Measurements from ENCODE around the gene PCLO.

Gene PCLO, protein sequence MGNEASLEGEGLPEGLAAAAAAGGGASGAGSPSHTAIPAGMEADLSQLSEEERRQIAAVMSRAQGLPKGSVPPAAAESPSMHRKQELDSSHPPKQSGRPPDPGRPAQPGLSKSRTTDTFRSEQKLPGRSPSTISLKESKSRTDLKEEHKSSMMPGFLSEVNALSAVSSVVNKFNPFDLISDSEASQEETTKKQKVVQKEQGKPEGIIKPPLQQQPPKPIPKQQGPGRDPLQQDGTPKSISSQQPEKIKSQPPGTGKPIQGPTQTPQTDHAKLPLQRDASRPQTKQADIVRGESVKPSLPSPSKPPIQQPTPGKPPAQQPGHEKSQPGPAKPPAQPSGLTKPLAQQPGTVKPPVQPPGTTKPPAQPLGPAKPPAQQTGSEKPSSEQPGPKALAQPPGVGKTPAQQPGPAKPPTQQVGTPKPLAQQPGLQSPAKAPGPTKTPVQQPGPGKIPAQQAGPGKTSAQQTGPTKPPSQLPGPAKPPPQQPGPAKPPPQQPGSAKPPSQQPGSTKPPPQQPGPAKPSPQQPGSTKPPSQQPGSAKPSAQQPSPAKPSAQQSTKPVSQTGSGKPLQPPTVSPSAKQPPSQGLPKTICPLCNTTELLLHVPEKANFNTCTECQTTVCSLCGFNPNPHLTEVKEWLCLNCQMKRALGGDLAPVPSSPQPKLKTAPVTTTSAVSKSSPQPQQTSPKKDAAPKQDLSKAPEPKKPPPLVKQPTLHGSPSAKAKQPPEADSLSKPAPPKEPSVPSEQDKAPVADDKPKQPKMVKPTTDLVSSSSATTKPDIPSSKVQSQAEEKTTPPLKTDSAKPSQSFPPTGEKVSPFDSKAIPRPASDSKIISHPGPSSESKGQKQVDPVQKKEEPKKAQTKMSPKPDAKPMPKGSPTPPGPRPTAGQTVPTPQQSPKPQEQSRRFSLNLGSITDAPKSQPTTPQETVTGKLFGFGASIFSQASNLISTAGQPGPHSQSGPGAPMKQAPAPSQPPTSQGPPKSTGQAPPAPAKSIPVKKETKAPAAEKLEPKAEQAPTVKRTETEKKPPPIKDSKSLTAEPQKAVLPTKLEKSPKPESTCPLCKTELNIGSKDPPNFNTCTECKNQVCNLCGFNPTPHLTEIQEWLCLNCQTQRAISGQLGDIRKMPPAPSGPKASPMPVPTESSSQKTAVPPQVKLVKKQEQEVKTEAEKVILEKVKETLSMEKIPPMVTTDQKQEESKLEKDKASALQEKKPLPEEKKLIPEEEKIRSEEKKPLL (N-terminal part only)

GRCh38 chr7:83162402-83163256 lies at the start of gene PCLO:
Gene PCLO, minus strand, starts transcription at chr7:83162884. Its CDS starts 292 bp downstream, at chr7:83162592.
- peak in 1 of 2 donors; percentile 10 for DNase-seq (ENCODE audit: low read depth in 2 of 2)

DNA sequence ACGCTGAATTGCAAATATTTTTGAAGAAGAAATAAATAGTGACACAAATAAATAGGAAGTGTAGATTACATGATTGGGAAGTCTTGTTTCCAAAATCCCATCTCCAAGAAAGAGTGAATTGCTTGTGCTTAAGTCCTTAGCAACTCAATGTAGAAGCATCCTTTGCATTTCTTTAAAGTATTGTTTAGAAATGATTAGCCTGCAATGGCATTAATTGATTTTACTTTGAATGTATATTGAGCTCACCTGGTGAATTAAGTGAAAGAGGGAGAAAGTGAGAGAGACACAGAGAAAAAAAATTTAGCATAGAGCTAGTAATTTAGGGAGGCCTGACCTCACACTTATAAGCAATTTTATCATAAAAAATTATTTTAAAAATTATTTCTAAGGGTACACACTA lies 49.0 kb upstream of the PCLO start:
- no peak for DNase-seq (ENCODE audit: low read depth in 2 of 2)

DNA sequence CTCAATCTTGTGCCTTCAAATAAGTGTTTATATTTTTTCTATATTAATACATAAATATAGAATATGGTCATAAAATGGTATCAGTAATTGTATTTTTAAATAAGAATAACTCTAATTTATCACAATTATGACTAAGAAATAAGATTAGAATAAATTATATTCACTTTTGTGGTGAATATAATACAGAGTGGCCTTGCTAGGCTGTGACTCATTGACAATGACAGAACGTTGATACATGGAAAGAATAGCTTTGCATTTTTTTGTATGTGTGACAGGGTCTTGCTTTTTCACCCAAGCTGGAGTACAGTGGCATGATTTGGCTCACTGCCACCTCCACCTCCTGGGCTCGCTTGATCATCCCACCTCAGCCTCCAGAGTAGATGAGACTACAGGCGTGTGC lies 47.8 kb upstream of the PCLO start:
- no peak for DNase-seq (ENCODE audit: low read depth in 2 of 2)

DNA sequence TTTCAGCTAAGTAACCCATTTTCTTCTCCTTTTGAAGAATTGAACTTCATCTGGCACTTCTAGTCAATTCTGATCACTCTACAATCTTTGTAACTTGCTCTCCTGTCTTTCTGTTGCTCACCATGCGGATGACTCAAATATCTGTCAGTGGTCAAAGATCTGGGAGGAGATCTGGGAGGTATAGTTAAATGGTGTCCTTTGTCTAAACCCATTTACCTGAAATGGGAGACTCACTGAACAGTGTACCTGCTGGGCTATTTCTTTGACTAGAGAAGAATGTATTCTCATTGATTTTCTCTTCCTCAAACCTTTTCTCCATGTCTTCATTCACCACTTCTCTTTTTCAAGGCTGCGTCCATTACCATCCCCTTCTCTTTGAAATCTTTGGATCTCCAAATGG lies 42.0 kb upstream of the PCLO start:
- DNase-seq (ENCODE audit: low read depth in 2 of 2): no peak

GRCh38 chr7:83201355-83201754 lies 38.7 kb upstream of the PCLO start:
- no peak for DNase-seq (ENCODE audit: low read depth in 2 of 2)

DNA sequence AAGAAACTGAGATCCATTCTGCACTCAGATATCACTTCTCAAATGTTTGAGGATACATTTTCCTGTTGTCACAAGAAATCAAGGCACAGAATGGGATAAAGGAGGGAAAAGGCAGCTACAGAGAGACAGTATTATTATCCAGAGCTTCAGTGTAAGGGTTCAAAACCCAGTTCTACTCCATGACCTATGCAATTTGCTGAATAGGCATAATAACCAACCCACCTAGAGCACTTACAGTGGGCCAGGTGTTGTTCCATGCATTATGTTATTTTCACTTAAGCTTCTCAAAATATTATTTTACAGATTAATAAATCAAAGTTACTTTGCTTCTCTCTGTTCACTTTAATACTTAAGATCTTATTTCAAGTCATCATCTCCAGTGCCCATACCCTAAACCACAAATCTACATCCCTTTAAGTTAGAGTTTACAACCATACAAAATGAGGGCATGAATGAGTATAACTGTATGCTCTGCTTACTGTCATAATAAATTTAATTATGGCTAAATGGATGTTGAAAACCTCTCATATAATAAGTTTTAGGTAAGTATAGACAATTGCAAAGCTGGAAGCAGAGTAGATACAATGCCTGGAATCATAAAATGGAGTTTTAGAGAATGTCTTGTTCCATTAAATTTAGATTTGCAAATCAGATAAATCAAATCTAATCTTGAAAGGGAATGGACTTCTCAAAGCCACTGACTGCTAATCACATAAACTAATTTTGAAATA lies 28.1 kb upstream of the PCLO start:
- DNase-seq (ENCODE audit: low read depth in 2 of 2): no peak

DNA sequence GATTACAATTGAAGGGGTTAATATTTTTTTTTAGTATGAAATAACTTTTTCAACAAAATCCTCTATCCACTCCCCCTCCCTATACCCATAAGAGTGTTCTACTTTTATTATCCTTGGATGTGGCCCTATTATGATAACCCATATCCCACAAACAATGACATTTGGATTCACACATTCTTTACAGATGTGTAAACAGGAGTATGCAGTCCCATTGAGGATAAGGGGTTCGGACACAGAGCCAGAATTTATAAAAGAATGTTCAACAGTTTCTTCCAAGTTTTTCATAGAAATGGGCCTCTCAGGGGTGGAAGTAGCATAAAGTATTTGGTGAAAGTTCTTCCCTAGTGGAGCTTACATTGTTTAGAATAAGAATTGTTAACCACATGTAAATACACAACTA lies 16.1 kb upstream of the PCLO start:
- no peak for DNase-seq (ENCODE audit: low read depth in 2 of 2)

DNA sequence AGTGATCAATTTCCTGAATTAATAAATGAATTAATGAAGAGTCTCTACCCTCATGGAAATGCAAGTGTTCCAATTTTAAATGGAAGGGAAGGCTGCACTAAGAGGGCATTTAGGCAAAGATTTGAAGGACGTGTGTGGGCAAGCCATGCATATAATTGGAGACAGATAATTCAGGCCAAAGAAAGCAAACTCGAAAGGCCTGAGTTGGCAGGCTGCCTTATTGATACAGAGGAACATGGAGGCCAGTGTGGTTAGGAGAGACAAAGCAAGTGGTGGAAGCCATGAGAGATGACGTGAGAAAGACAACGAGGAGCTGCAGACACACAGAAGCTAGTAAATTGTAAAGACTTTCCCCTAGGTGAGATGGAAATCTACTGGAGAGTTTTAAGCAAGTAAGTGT lies 15.4 kb upstream of the PCLO start:
- DNase-seq (ENCODE audit: low read depth in 2 of 2): no peak

- no peak for DNase-seq (ENCODE audit: low read depth in 2 of 2)
Measured at GRCh38 chr7:83173664-83174063, 11.0 kb upstream of the PCLO start.

- no peak for DNase-seq (ENCODE audit: low read depth in 2 of 2)
Measured at GRCh38 chr7:83166781-83167180, 4.1 kb upstream of the PCLO start.

GRCh38 chr7:83161899-83162401 lies 734 bp downstream of the PCLO start:
- DNase-seq (ENCODE audit: low read depth in 2 of 2): no peak

GRCh38 chr7:83161186-83161585 lies 1.5 kb downstream of the PCLO start:
- no peak for DNase-seq (ENCODE audit: low read depth in 2 of 2)

DNA sequence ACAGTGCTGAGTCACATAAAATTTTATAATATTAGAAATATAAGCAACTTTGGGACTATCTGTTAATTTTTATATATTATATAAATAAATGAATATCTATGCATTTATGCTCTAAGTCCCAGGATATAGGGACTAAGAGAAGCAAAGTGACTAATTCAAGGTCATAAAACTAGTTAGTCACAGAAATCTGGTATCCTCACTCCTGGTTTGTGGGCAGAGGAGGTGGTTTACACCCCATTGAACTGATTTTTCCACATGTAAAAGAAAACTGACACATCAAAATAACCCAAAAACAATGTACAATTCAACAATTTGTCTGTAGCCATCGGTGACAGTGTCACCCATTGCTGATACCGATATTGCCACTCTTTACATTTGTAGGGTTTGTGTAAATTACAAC lies 3.0 kb downstream of the PCLO start:
- DNase-seq (ENCODE audit: low read depth in 2 of 2): no peak

- no peak for DNase-seq (ENCODE audit: low read depth in 2 of 2)
Measured at GRCh38 chr7:83156006-83156405, 6.7 kb downstream of the PCLO start.

- DNase-seq (ENCODE audit: low read depth in 2 of 2): no peak
Measured at GRCh38 chr7:83155407-83155806, 7.3 kb downstream of the PCLO start.

DNA sequence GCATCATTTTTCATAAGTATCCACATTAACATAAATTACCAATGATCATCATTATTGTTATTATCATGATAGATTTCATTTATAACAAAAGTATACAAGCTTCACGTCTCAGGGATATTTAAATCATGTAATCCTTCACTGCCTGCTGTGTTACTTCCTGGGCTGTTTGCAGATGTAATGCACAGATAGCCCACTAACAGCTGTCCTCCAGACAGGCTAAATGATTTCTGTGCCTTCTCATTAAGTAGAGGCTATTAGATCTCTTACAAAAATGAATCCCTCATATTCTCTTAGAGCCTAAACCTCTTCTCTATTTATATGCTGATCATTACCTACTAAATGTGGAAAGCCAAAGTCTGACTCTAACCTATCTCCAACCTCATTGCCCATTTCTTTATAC lies 9.3 kb downstream of the PCLO start:
- DNase-seq (ENCODE audit: low read depth in 2 of 2): no peak

DNA sequence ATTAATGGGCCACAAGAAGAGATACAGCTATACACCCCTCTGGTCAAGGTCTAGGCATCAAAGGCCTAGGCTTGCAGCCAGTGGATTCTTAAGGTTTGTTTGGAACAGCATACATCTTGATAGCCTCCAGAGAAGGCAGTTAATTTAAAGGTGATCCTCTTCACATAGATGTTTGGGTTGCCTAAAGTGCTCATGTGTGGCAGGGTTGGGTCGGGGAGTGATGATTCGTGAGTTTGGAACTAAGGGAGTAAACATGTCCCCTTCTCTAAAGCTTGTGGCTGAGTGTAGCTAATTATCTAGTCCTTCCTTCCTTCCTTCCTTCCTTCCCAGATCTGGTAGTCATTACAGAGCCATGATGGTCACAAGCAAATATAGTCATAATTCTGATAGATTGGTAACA lies 12.4 kb downstream of the PCLO start:
- DNase-seq (ENCODE audit: low read depth in 2 of 2): no peak

DNA sequence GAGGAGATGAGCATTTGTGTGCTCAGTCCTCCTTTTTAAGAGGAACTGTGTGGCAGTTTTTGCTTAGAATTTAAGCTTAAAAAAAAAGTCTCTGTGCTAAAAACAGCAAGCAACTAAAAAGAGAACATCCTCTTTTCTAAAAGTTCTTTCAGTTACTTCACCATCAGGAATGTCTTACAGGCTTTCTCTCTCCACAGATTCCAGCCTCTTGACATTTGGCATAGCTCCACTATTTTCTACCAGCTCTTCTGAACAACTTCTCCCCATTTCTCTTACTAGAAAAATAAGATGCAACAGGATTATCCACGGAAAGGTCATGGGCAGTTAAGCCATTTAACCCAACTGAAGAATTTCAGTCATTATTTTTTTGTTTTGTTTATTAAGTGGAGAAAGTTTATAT lies 13.2 kb downstream of the PCLO start:
- DNase-seq (ENCODE audit: low read depth in 2 of 2): no peak

DNA sequence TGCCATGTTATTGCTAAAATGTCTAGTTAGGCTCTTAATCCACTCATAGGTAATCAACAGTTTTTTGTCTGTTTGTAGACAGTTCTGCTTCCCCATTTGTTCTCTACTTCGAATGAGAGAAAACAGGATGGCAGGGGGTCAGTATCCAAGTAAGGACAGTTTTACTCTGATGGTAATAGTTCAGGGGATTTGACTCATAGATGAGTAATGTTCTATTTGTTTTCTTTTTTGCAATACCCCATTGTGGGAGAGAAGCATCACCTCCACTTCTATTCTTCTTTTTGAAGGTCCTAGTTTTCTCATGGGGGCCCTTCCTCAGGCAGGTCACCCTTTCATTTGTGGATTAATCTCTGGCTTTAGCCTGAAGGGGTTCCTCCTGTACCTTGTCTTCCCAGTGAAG lies 13.9 kb downstream of the PCLO start:
- no peak for DNase-seq (ENCODE audit: low read depth in 2 of 2)

DNA sequence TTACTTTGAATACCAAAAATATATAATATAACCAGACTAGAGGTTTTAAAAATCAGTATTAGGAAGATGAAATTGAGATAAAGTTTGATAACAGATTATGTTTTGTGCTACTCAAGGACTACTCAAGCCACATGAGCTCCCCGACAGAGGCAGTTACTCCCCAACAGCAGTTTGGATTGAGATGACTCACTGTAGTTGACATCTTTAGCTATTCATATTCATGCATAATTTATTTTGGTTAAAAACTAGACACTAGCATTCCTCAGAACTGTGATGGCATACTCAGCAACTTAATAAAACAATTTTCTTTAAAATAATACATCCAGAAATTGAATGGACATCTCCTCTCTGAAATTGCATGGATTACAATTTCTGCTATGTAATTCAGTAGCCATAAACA lies 19.6 kb downstream of the PCLO start:
- DNase-seq (ENCODE audit: low read depth in 2 of 2): no peak
